ENCODE data around the gene EGF.

The EGF gene

GRCh38 chr4:109879636-109880314 lies 32.9 kb upstream of the EGF start:
- Histone ChIP-seq H2AFZ (ENCODE audit: low read depth, low read length) (no peak overlapping the region), H4K8ac (ENCODE audit: low read length) (no peak overlapping the region), H3K4me2 (ENCODE audit: low read length, poor library complexity, severe bottlenecking) (no peak overlapping the region), H3K18ac (ENCODE audit: low read depth in 1 of 2, low read length in 2 of 2) (no peak overlapping the region), H2BK12ac (ENCODE audit: low read length in 2 of 2) (no peak overlapping the region), H3K4me1 (ENCODE audit: control insufficient read depth, insufficient read depth, low read depth, low read length) (no peaks in the 10 kb centered on the region), H3K36me3 (ENCODE audit: control insufficient read depth in 1 of 2, insufficient read depth in 2 of 2, low read depth in 1 of 2, low read length in 2 of 2) (no peaks in the 10 kb centered on the region), H3K4me3 (ENCODE audit: insufficient read depth in 1 of 2, low read depth in 1 of 2, low read length in 2 of 2) (no peak overlapping the region), H3K79me1 (replicated peaks; ENCODE audit: low read length, poor library complexity, severe bottlenecking) (no peaks in the 10 kb centered on the region), H4K91ac (ENCODE audit: low read length) (no peak overlapping the region), H2BK5ac (ENCODE audit: low read depth, low read length, poor library complexity, severe bottlenecking) (no peak overlapping the region), H3K27me3 (ENCODE audit: control insufficient read depth in 1 of 2, insufficient read depth in 1 of 2, low read length in 2 of 2) (peaks cover 0 to 3% of the 10 kb centered on the region in 2 experiments), H3K14ac (ENCODE audit: low read length in 2 of 2) (no peak overlapping the region), H2BK15ac (ENCODE audit: low read depth, poor library complexity, severe bottlenecking) (no peak overlapping the region), H3K23ac (ENCODE audit: low read length in 2 of 2) (no peak overlapping the region), H3K9me3 (ENCODE audit: control insufficient read depth, low read length) (no peaks in the 10 kb centered on the region), H3K4ac (ENCODE audit: low read depth in 1 of 2, low read length in 2 of 2) (no peak overlapping the region), H3K9ac (ENCODE audit: low read length) (no peak overlapping the region), H3K27ac (ENCODE audit: low read length, poor library complexity, severe bottlenecking) (no peak overlapping the region), H2AK5ac (ENCODE audit: low read length, severe bottlenecking) (no peak overlapping the region), H2BK120ac (ENCODE audit: low read depth, low read length) (no peak overlapping the region)
- DNase-seq: no peak
- WGBS: 88% methylated on average over 7 of the region's 7 CpGs

GRCh38 chr4:109886303-109886702 lies 26.4 kb upstream of the EGF start:
- H3K4me3 ChIP-seq (ENCODE audit: insufficient read depth in 1 of 2, low read depth in 1 of 2, low read length in 2 of 2): no peak overlapping the region

GRCh38 chr4:109887071-109887470 lies 25.6 kb upstream of the EGF start:
- Histone ChIP-seq H2BK120ac (ENCODE audit: low read depth, low read length) (no peak overlapping the region), H3K18ac (ENCODE audit: low read depth in 1 of 2, low read length in 2 of 2) (no peak overlapping the region), H3K9me3 (ENCODE audit: control insufficient read depth, low read length) (no peaks in the 10 kb centered on the region), H4K8ac (ENCODE audit: low read length) (peak overlapping the region; percentile 23), H3K23ac (ENCODE audit: low read length in 2 of 2) (no peak overlapping the region), H3K27ac (ENCODE audit: low read length, poor library complexity, severe bottlenecking) (no peak overlapping the region), H2BK5ac (ENCODE audit: low read depth, low read length, poor library complexity, severe bottlenecking) (no peak overlapping the region), H2AFZ (ENCODE audit: low read depth, low read length) (no peak overlapping the region), H3K4me2 (ENCODE audit: low read length, poor library complexity, severe bottlenecking) (no peak overlapping the region), H3K4ac (ENCODE audit: low read depth in 1 of 2, low read length in 2 of 2) (no peak overlapping the region), H3K14ac (ENCODE audit: low read length in 2 of 2) (no peak overlapping the region), H3K4me1 (ENCODE audit: control insufficient read depth, insufficient read depth, low read depth, low read length) (no peaks in the 10 kb centered on the region), H2BK12ac (ENCODE audit: low read length in 2 of 2) (no peak overlapping the region), H3K36me3 (ENCODE audit: control insufficient read depth in 1 of 2, insufficient read depth in 2 of 2, low read depth in 1 of 2, low read length in 2 of 2) (no peaks in the 10 kb centered on the region), H4K91ac (ENCODE audit: low read length) (no peak overlapping the region), H3K9ac (ENCODE audit: low read length) (no peak overlapping the region), H3K27me3 (ENCODE audit: control insufficient read depth in 1 of 2, insufficient read depth in 1 of 2, low read length in 2 of 2) (no peaks in the 10 kb centered on the region), H3K4me3 (ENCODE audit: insufficient read depth in 1 of 2, low read depth in 1 of 2, low read length in 2 of 2) (no peak overlapping the region), H2AK5ac (ENCODE audit: low read length, severe bottlenecking) (no peak overlapping the region), H2BK15ac (ENCODE audit: low read depth, poor library complexity, severe bottlenecking) (no peak overlapping the region), H3K79me1 (replicated peaks; ENCODE audit: low read length, poor library complexity, severe bottlenecking) (no peaks in the 10 kb centered on the region)
- DNase-seq: no peak
- 40% methylated on average over 5 of the region's 6 CpGs for WGBS

More at GRCh38 chr4:109886303-109886702, 26.4 kb upstream of the EGF start:
- H2BK12ac ChIP-seq (ENCODE audit: low read length in 2 of 2): no peak overlapping the region
- no peak overlapping the region for H3K4me2 ChIP-seq (ENCODE audit: low read length, poor library complexity, severe bottlenecking)
- no peak overlapping the region for H4K8ac ChIP-seq (ENCODE audit: low read length)
- H3K18ac ChIP-seq (ENCODE audit: low read depth in 1 of 2, low read length in 2 of 2): no peak overlapping the region
- H2BK15ac ChIP-seq (ENCODE audit: low read depth, poor library complexity, severe bottlenecking): no peak overlapping the region
- no peak overlapping the region for H2BK120ac ChIP-seq (ENCODE audit: low read depth, low read length)
- H2BK5ac ChIP-seq (ENCODE audit: low read depth, low read length, poor library complexity, severe bottlenecking): no peak overlapping the region
- H2AK5ac ChIP-seq (ENCODE audit: low read length, severe bottlenecking): no peak overlapping the region
- no peak for DNase-seq
- no peaks in the 10 kb centered on the region for H3K4me1 ChIP-seq (ENCODE audit: control insufficient read depth, insufficient read depth, low read depth, low read length)
- no peak overlapping the region for H3K23ac ChIP-seq (ENCODE audit: low read length in 2 of 2)
- no peaks in the 10 kb centered on the region for H3K9me3 ChIP-seq (ENCODE audit: control insufficient read depth, low read length)
- no peaks in the 10 kb centered on the region for H3K36me3 ChIP-seq (ENCODE audit: control insufficient read depth in 1 of 2, insufficient read depth in 2 of 2, low read depth in 1 of 2, low read length in 2 of 2)
- no peak overlapping the region for H3K4ac ChIP-seq (ENCODE audit: low read depth in 1 of 2, low read length in 2 of 2)
- H3K14ac ChIP-seq (ENCODE audit: low read length in 2 of 2): no peak overlapping the region
- no peak overlapping the region for H3K27ac ChIP-seq (ENCODE audit: low read length, poor library complexity, severe bottlenecking)
- no peak overlapping the region for H2AFZ ChIP-seq (ENCODE audit: low read depth, low read length)
- no peaks in the 10 kb centered on the region for H3K27me3 ChIP-seq (ENCODE audit: control insufficient read depth in 1 of 2, insufficient read depth in 1 of 2, low read length in 2 of 2)
- H4K91ac ChIP-seq (ENCODE audit: low read length): no peak overlapping the region
- no peak overlapping the region for H3K9ac ChIP-seq (ENCODE audit: low read length)
- H3K79me1 ChIP-seq (replicated peaks; ENCODE audit: low read length, poor library complexity, severe bottlenecking): no peaks in the 10 kb centered on the region

- Histone ChIP-seq H3K4me2 (ENCODE audit: low read length, poor library complexity, severe bottlenecking) (no peak overlapping the region), H3K27me3 (ENCODE audit: control insufficient read depth in 1 of 2, insufficient read depth in 1 of 2, low read length in 2 of 2) (no peaks in the 10 kb centered on the region), H3K4me3 (ENCODE audit: insufficient read depth in 1 of 2, low read depth in 1 of 2, low read length in 2 of 2) (no peak overlapping the region), H2BK5ac (ENCODE audit: low read depth, low read length, poor library complexity, severe bottlenecking) (no peak overlapping the region), H3K27ac (ENCODE audit: low read length, poor library complexity, severe bottlenecking) (no peak overlapping the region), H4K91ac (ENCODE audit: low read length) (no peak overlapping the region), H3K14ac (ENCODE audit: low read length in 2 of 2) (no peak overlapping the region), H3K4me1 (ENCODE audit: control insufficient read depth, insufficient read depth, low read depth, low read length) (no peaks in the 10 kb centered on the region), H3K36me3 (ENCODE audit: control insufficient read depth in 1 of 2, insufficient read depth in 2 of 2, low read depth in 1 of 2, low read length in 2 of 2) (no peaks in the 10 kb centered on the region), H3K18ac (ENCODE audit: low read depth in 1 of 2, low read length in 2 of 2) (no peak overlapping the region), H4K8ac (ENCODE audit: low read length) (no peak overlapping the region), H3K4ac (ENCODE audit: low read depth in 1 of 2, low read length in 2 of 2) (no peak overlapping the region), H2AK5ac (ENCODE audit: low read length, severe bottlenecking) (no peak overlapping the region), H2BK15ac (ENCODE audit: low read depth, poor library complexity, severe bottlenecking) (no peak overlapping the region), H2BK120ac (ENCODE audit: low read depth, low read length) (no peak overlapping the region), H3K79me1 (replicated peaks; ENCODE audit: low read length, poor library complexity, severe bottlenecking) (no peaks in the 10 kb centered on the region), H2BK12ac (ENCODE audit: low read length in 2 of 2) (no peak overlapping the region), H3K9me3 (ENCODE audit: control insufficient read depth, low read length) (no peaks in the 10 kb centered on the region), H3K9ac (ENCODE audit: low read length) (no peak overlapping the region), H3K23ac (ENCODE audit: low read length in 2 of 2) (no peak overlapping the region), H2AFZ (ENCODE audit: low read depth, low read length) (no peak overlapping the region)
- DNase-seq: no peak
Observed at GRCh38 chr4:109890076-109890475, 22.6 kb upstream of the EGF start.

All from mesenchymal stem cell (in vitro differentiated cells and primary cell).